HK-2 (cell line): ENCODE data around the gene EPS8L1.
"Not testable (repeated sequence)": the region's sequence is repeated elsewhere in the genome, so short reads cannot be mapped to it uniquely, and the experiment has no call there.

Experiments used
- DNase-seq: peaks from one replicate; pipeline ENCODE4 v3.0.0-alpha.2; 2018; ENCODE audit not compliant: unreplicated experiment

Gene EPS8L1

GRCh38 chr19:55094456-55095259, 19.0 kb downstream of the EPS8L1 start:
- no peak for DNase-seq

- no peak for DNase-seq
Observed at GRCh38 chr19:55095260-55096060, 19.8 kb downstream of the EPS8L1 start.

- DNase-seq, result no peak
Observed at GRCh38 chr19:55096061-55096701, 20.5 kb downstream of the EPS8L1 start.

- DNase-seq, result no peak
Observed at GRCh38 chr19:55097864-55098715, 22.4 kb downstream of the EPS8L1 start.

GRCh38 chr19:55098716-55099556, 23.3 kb downstream of the EPS8L1 start:
- no peak for DNase-seq

- DNase-seq, result no peak
Observed at GRCh38 chr19:55099557-55100506, 24.2 kb downstream of the EPS8L1 start.

- DNase-seq, result no peak
Observed at GRCh38 chr19:55101261-55101660, 25.6 kb downstream of the EPS8L1 start.

- DNase-seq, result no peak
Observed at GRCh38 chr19:55103190-55103589, 27.5 kb downstream of the EPS8L1 start.

- no peak for DNase-seq
Observed at GRCh38 chr19:55105237-55105636, 29.6 kb downstream of the EPS8L1 start.

GRCh38 chr19:55106591-55106990, 30.9 kb downstream of the EPS8L1 start:
- DNase-seq, result no peak

- not testable (repeated sequence) for DNase-seq
Observed at GRCh38 chr19:55107252-55107651, 31.6 kb downstream of the EPS8L1 start.

- no peak for DNase-seq
Observed at GRCh38 chr19:55109527-55110291, 34.0 kb downstream of the EPS8L1 start.

GRCh38 chr19:55111238-55111831, 35.7 kb downstream of the EPS8L1 start:
- no peak for DNase-seq

- no peak for DNase-seq
Observed at GRCh38 chr19:55112246-55112776, 36.6 kb downstream of the EPS8L1 start.

GRCh38 chr19:55112777-55113569, 37.3 kb downstream of the EPS8L1 start:
- peak; percentile 67 for DNase-seq

GRCh38 chr19:55113570-55114039, 37.9 kb downstream of the EPS8L1 start:
- peak; percentile 96 for DNase-seq

- no peak for DNase-seq
Observed at GRCh38 chr19:55114566-55115145, 39.0 kb downstream of the EPS8L1 start.
